WTC11 (cell line): ENCODE measurements around the gene CTDSP2.

Experiments used
- ATF2 ChIP-seq: sonication (generic); formaldehyde crosslinking; IDR thresholded peaks from 2 replicates; pipeline ENCODE4 v1.8.1; 2022; ENCODE audit warnings: low read depth, missing genetic modification reagents, borderline replicate concordance
- ATF3 ChIP-seq: sonication (generic); formaldehyde crosslinking; conservative IDR thresholded peaks from 2 replicates; pipeline ENCODE4 v1.8.1; 2022; ENCODE audit warnings: mild to moderate bottlenecking, missing genetic modification reagents
- CTCF ChIP-seq: fragments of 200-600 bp; IDR thresholded peaks from 2 replicates; pipeline ENCODE4 v1.8.0; 2022; ENCODE audit warnings: antibody characterized with exemption
- ESRRA ChIP-seq: sonication (generic); formaldehyde crosslinking; IDR thresholded peaks from 2 replicates; pipeline ENCODE4 v1.8.1; 2022; ENCODE audit warnings: mild to moderate bottlenecking, missing genetic modification reagents, borderline replicate concordance
- HMGA2 ChIP-seq: fragments of 250-450 bp; sonication (Bioruptor Pico); IDR thresholded peaks from 2 replicates; pipeline ENCODE4 v1.4.0; 2021; ENCODE audit warnings: mild to moderate bottlenecking, moderate library complexity
- MAX ChIP-seq: sonication (generic); formaldehyde crosslinking; IDR thresholded peaks from 2 replicates; pipeline ENCODE4 v1.8.0; 2022; ENCODE audit warnings: mild to moderate bottlenecking, missing genetic modification reagents
- TEAD4 ChIP-seq: sonication (generic); formaldehyde crosslinking; IDR thresholded peaks from 2 replicates; pipeline ENCODE4 v1.8.0; 2022; ENCODE audit warnings: mild to moderate bottlenecking, missing genetic modification reagents

- TF ChIP-seq HMGA2 (CRISPR knock-in tag) (no peak), ATF3 (no peak), ATF2 (CRISPR knock-in tag) (no peak), CTCF (no peak), TEAD4 (no peak), MAX (CRISPR knock-in tag) (no peak), ESRRA (CRISPR knock-in tag) (no peak)
These were observed 45.6 kb downstream of the CTDSP2 start for GRCh38 chr12:57800965-57801364.
